GM18519 (cell line): ENCODE results near the gene BANK1.
"Not testable (repeated sequence)": the region's sequence is repeated elsewhere in the genome, so short reads cannot be mapped to it uniquely, and the experiment has no call there.

Source experiments
- ATAC-seq: cut with Tn5 transposase; IDR thresholded peaks from one replicate; pipeline ENCODE4 v1.9.1; 2021; ENCODE audit warnings: mild to moderate bottlenecking, moderate library complexity; ENCODE audit not compliant: unreplicated experiment, low FRiP score

BANK1 gene

DNA sequence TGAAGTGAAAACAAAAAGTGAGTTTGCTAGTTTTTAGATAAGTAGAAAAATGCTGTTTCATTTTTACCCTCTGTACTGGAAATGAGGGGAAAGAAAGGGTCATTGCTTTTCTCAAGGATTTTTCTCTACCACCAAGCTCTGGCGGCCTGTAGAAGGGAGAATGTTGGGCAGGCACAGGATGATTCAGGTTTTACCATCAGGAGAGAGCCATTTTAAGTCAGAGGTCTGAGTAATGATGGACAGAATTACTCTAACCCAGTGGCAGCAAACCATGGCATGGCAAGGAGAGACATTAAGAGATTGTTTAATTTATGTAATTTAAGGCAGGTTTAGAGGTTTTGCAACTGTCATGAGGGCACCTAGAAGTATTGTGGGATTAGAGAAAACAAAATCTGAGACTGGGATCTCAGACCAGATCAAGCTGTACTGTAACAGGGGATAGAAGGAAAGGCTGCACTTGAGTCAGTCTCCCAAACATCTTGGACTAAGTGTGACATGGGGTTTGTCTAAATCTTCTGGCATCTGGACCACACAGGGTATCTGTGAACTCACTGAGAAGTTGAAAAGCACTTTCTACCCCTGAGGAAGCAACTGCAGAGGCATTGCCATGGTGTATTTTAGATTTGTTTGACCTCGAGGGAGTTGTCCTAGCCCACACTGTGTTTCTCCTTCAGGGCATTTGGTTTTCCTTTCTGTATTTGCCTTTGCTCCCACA lies 81.6 kb downstream of the BANK1 start:
- no peak for ATAC-seq

DNA sequence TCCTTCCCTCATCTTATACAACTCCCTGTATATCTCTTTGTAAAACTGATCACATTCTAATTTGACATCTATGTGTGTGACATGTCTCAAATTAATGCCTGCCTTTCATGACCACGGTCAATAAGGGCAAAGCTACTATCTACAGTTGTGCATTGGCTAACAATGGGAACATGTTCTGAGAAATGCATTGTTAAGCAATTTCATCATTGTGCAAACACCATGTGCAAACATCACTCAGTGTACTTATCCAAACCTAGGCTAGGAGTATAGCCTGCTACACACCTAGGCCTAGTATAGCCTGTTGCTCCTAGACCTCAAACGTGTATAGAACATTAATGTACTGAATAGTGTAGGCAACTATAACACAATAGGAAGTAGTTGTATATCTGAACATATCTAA lies 95.0 kb downstream of the BANK1 start:
- no peak for ATAC-seq

DNA sequence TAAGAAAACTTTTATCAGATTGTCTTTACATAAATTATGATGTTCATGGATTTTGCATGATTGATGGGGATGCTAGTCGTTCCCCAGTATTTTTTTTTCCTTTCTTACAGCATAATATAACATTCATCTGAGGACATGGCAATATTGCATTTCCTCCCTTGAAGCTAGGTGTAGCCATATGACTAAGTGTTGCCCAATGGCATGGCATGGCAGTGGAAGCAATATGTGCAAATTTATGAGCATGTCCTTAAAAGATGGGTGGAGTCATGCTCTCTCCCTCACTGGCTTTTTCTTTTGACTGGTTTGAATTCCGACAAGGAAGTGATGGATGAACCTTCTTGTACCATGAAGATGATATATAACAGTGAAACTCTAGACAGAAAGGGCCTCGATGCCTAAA lies 96.3 kb downstream of the BANK1 start:
- ATAC-seq = no peak

DNA sequence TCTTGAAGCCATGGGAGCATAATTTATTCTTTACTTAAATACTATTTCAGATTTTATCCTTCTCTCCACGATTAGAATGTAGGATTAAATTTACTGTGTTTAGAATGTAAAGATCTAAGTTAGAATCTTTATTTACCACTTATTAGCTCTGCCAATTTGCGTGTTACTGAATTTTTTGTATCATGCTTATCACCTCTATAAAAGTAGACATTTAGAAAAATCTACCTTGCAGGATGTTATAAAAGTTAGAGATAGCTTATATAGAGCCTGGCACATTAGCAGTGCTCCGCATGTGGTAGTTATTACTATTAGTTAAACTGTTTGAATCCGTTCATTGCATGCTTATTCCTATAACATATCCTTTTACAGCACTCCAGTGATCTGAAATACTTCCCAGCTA lies 97.9 kb downstream of the BANK1 start:
- ATAC-seq = no peak

DNA sequence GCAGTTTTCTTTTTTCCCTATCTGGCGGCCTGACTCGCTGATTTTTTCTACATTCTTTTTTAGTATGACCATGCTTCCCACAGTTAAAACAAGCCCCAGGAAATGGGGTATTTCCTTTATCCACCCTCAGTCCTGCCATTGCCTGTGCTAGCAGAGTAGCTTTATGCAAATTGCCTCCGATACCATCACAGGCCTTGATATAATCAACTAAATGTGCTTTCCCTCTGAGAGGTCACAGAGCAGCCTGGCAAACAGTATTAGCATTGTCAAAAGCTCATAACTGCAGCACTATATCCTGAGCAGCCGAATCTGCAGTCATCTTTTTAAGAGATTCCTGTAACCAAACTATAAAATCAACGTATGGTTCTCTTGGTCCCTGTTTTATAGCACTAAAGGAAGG lies 115.0 kb downstream of the BANK1 start:
- not testable (repeated sequence) for ATAC-seq

DNA sequence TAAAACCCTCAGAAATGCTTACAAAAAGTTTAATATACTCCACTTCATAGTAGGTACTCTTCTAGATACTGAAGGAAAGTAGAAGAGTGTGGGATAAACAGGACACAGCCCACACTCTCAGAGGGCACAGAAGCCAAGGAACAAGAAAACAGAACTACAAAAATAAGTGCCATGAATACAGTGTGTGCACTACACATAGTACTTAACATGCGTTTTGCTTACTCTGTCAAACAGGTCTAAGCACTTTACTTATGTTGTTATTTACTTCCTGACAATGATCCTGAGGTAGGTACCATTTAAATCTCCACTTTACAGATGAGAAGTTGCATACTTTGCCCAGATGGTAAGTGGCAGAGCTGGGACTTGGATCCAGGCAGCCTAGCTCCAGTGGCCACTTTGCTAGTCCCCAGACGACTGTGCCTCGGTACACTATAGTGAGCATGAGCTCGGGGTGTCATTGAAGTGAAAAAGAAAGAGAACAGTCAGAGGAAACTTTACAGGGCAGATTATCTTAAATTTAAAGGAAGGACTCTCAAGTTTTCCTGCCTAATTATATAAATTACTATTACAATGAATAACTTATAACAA lies 120.3 kb downstream of the BANK1 start:
- no peak for ATAC-seq

DNA sequence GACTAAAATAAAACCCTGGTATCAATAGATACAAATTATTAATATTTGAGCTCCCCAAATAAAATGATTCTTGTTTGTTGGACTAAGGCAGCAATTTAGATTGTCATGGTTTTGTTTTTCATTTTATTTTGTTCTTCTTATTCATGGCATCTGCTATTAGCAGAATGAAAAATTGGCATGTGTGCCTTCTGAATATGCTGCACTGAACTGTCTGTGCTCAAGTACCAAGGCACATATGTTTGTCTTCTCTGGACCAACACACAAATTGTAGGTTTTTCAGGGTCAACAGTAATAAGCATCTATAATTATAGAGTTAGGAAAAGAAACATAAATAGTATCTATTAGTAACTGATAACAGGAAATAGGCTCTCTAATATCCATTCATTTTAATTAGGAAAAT lies 121.1 kb downstream of the BANK1 start:
- ATAC-seq = no peak

DNA sequence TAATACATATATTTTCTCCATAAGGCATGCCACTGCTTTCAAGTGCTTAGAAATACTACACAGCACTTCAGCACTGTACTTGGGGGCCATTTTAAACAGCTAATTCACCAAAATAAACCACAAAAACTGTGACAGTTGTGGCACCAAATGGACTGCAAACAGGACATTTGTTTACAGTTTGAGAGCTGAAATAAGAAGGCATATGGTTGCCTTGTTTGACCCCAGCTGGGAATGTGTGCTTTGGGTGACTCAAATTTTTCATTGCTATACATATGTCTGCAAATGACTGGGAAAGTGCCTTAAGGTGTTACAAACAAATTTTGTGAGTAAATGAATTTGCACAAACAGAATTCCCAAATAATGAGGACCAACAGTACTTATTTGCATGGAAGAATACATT lies 124.2 kb downstream of the BANK1 start:
- no peak for ATAC-seq

DNA sequence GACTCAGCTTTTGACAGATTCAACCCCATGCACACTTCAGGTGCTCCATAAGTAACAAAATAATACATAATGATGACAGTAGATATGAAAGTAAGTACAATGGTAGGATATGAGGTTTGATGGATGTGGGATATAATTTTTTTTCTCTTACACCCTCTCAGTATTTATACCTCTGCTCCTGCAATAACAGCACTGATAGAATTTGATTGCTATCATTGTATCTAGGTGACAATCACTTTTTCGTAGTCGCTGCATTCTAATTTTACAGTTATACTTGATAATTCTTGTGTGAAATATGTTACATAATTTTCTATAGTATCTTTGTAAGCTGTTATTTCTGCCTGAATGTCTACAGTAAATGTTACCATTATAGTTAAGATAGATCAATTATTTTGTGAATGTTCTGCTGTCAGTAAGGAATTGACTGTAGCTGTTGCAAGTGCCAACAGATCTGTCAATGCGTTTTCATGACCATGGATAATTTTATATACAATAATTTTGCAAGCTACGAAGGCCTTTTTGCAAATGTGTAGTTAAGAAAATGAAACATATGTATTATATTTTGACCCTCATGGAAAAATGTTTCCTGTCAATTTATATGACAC lies 128.9 kb downstream of the BANK1 start:
- no peak for ATAC-seq

DNA sequence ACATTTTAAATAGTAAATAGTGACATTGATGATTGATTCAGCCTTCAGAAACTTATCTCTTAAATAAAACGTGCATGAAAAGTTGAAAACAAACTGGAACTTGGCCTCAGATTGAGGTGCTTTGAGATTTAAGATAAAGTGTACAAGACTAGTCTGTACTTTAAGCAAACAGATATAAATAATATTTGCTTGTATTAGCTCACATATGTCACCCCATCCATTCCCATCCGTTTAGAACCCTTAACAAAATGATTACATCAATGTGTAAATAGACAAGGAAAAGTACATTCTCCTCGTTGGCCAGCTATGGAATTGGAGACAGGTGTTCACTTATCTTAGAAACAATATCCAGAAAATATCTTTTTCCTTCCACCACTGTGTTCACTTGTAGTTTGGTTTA lies 130.8 kb downstream of the BANK1 start:
- no peak for ATAC-seq

DNA sequence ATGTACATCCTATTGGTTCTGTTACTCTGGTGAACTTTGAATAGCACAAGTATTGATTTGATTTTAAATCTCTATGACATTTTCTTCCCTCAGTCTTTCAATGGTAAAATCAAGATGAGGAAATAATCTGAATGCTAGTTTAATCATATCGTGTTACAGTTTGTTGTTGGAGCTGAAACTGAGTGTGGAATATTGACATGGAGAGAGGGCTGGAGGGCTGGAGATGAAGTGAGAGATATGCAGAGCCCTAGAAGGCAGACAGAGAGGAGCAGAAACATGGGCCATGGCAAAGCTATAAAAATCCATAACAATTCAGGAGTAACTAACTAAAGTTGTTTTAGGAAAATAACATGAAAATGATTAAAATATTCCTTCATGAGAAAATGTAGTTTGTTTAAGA lies 141.1 kb downstream of the BANK1 start:
- ATAC-seq = no peak

DNA sequence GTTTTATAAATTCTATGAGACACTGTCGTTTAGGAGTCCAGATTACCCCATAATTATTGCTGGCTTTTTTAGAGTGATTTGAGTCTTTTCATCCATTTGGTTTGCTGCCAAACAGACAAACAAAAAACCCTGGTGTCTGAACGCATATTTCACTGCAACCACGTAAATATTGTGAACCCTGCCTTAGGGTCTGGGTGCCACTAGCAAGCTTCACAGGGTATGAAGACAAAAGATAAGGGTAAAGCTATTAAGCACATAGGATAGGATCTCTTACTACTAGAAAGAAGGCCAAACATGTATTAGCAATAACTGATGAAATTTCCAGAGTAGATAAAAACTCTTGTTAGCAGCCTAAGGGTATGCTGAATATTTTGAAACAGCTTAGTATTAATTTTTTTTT lies 143.3 kb downstream of the BANK1 start:
- ATAC-seq = no peak

DNA sequence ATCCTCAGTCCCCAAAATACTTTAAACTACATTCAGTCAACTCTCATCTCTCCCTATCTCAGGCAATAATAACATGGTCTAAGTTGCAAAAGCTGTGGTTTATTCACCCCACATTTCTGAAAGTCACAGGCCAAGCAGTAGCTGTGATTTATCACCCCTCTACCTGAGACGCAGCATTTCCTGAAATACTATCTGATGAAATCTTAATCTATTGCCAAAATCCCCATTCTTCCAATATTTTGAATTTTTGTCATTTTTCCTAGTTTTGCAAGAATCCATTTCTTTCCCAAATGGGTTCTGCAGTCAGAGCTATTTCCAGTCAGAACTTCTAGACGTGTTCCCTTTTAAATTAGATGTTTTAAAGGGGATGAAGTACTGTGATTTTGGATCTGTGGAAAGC lies 148.3 kb downstream of the BANK1 start:
- no peak for ATAC-seq

DNA sequence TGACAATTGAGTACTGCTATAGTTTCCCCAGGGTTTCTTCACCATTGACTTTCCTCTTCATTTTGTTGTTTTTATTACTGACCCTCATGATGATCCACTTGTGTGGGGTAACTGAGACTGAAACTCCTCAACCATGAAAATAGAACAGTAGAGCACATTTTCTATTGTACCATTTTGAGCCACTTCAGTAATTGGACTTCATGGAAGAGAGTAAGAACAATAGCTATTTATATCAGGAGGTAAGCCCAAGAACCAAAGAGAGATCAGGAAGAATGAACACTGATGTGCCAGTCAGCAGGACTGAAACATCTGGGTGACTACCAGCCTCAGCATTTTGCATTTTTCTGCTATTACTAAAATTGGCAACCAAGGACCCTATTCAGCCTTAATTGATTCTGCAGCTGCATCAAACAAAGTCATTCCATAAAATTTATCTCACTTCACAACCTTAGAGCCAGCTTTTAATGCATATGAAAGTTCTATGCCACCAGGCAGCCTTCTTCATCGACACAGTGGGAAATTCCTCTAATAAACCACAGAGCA lies 151.4 kb downstream of the BANK1 start:
- ATAC-seq = no peak

DNA sequence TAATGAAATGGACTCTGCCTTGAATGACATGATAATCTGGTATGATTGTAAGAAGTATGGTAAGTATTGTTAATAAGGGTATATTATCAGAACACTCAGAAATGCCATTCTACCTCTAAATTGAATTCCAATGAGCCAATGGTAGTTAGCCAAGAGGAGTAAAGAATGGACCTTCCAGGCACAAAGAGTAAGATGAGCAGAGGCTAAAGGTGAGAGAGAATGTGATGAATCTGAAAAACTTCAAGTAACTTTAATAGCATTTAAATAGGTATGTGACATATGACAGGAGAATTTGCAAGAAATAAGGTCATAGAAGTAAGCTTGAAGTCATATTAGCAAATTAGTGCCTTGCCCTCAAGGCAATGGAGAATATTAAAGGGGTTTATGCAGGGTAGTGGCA lies 152.4 kb downstream of the BANK1 start:
- ATAC-seq = no peak

DNA sequence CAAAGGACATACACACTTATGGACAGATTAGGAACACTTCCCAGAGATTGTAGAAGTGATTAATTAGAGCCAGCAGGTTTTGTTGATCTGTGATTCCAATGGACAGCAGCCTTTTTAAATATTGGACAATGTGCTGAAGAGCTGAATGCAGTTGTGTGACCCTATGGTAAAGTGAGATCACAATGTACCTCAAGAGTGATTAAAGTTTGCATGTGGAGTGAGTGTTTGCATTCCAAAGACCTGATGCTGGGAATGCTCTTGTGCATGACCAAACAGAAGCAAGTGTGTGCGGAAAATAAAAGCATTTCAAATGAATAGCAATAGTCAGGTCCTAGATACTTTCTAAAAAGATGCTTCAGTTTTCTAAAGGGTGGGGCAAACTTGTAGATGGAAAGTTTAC lies 154.1 kb downstream of the BANK1 start:
- ATAC-seq = no peak

DNA sequence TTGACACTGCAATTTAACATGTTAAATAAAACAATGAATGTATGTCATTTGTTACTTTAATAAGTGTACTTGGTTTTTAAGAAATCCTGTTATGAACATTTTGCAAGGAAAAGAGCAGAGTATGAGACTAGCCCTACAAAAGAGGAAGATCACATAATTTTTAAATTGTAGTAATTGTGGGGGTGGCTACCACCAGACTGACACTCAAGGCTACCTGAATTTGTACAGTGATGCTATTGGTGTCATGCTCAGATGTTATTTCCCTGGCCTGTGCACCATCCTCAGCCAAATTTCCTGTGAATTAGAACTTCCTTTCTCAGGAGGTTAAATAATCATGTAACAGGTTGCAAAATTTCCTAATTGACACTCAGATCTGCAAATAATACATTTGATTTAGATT lies 157.5 kb downstream of the BANK1 start:
- no peak for ATAC-seq

DNA sequence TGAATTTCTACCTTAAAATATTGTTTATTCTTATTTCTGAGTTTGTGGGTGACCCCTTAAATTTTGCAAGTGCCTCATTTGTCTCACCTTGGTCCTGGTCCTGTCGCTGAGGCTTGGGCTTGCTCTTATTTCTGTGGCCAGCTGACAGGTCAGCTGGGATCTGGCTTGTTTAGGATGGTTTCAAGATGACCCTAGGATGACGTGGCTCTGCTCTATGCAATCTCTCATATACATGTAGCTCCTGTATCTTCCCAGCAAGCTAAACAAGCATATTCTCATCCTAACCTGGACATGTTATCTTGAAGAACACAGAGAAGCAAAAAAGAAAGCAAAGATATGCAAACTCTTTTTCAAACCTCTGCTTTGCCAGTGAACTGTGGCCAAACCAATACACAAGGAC lies 158.4 kb downstream of the BANK1 start:
- ATAC-seq = no peak

DNA sequence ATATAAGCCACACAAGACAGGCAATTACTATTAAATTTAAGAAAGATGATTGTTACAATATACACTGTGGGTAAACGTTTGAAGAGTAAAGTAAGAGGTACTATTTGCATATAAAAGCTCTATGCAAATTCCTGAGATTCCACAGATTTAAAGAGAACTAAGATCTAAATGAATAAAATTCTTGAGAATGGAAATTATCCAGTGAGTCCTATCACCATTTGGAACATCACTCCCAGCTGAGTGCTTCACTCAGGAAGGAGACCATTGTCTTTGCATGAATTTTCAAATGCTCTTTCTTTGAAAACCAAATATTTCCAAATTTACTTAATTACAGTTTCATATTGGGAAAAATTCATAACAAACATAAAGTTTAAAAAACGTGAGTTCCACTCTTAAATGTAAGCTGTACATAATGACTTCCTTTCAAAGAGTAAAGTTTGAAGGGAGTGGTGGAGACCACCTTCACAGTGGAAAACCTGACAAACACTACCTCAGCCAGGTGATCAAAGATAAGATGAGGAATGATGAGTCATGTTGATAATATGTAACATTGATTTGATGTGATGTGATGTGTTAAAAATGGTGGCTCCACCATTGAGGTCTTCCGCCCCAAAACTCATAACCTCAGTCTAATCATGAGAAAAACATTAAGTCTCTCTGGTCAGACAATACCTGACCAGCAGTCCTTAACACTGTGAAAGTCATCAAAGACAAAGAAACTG lies 159.9 kb downstream of the BANK1 start:
- ATAC-seq = no peak

DNA sequence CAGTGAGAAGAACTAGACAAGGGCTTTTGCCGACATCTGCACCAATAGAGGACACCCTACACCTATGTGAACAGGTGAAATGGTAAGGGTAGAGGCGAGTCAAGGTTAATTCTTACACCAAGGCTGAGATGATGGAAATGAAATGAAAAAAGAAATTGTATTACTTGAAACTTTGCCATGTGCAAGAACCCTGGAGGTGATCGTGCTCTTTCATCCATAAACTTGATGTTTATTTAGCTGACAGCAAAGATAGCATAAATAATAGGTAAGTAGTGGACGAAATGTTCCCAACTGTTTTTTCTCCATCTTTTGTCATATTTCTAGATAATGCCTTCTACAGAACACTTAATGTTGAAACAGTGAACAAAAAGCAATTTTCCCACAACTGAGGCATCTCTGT lies 162.5 kb downstream of the BANK1 start:
- no peak for ATAC-seq

DNA sequence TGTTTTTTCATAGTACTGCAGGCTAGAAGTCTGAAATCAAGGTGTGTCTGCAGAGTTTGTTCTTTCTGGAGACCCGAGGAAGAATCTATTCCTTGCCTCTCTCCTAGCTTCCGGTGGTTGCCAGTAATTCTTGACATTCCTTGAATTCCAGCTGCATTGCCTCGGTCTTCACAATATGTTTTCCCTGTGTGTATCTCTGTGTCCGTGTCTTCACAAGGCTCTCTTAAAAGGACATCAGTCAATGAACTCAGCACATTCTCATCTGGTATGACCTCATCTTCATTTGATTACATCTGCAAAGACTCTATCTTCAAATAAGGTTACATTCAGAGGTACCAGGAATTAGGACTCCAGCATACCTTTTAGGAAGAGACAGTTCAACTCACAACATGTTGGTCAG lies 163.4 kb downstream of the BANK1 start:
- no peak for ATAC-seq
